ES-I3 (cell line): Measurements from ENCODE around the gene SQSTM1.
"Not testable (repeated sequence)": the region's sequence is repeated elsewhere in the genome, so short reads cannot be mapped to it uniquely, and the experiment has no call there.

Experiments
- H3K36me3 ChIP-seq: 2 replicates; pipeline ENCODE4 v1.6.1; 2013; ENCODE audit warnings: mild to moderate bottlenecking, low read length, control low read depth, moderate library complexity; ENCODE audit not compliant: insufficient read depth
- H3K4me1 ChIP-seq: 2 replicates; pipeline ENCODE4 v1.6.1; 2013; ENCODE audit warnings: mild to moderate bottlenecking, control low read depth, low read length; ENCODE audit not compliant: insufficient read depth
- H3K9ac ChIP-seq: 2 replicates; pipeline ENCODE4 v1.6.1; 2013; ENCODE audit warnings: low read depth, mild to moderate bottlenecking, low read length, moderate library complexity
- H3K9me3 ChIP-seq: 2 replicates; pipeline ENCODE4 v1.6.1; 2013; ENCODE audit warnings: mild to moderate bottlenecking, low read length, moderate library complexity; ENCODE audit not compliant: control insufficient read depth, insufficient read depth

SQSTM1 gene

DNA sequence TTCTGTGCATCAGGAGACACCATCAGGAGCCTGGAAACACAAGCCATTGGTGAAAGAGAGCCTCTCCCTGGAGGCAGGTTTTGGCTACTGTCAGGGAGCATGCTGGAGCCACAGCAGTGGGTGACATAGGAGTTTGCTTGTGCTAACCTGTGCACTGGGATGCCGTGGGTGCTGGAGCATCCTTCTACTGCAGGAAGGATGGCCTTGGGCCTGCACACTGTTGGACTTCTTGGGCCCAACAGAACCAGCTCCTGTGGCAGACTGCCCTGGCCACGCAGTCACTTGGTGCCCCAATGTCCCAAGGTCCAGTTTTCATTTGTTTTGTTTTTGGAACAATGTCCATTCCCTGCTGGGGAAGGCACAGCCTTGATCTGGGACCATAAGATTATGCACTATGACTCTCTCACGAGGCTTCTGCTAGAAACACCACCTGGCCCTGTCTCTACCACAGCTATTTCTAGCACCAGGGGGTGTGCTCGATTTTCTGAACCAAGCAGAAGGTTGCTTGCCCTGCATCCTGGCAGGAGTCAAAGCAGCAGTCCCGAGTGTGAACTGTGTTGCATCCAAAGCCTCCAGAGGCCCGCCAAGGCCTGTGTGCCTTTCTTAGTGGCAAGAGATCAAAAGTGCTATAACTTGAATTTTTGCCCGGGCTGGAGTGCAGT, 32.4 kb upstream of the SQSTM1 start:
- Histone ChIP-seq H3K9ac (no peak overlapping the region), H3K36me3 (no peaks in the 10 kb centered on the region), H3K4me1 (no peaks in the 10 kb centered on the region)

DNA sequence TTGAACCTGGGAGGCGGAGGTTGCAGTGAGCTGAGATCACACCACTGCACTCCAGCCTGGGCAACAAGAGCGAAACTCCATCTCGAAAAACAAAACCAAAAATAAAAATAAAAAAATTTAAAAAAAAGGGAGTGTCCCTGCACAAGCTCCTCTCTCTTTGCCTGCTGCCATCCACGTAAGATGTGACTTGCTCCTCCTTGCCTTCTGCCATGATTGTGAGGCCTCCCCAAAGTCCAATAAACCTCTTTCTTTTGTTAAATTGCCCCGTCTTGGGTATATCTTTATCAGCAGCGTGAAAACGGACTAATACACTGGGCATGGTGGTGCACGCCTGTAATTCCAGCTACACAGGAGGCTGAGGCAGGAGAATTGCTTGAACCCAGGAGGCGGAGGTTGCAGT, 31.4 kb upstream of the SQSTM1 start:
- H3K4me1 ChIP-seq, H3K9ac ChIP-seq, H3K9me3 ChIP-seq: not testable (repeated sequence)

More for the DNA sequence above, 32.4 kb upstream of the SQSTM1 start:
- no peaks in the 10 kb centered on the region for H3K9me3 ChIP-seq

GRCh38 chr5:179791881-179792611, 28.7 kb upstream of the SQSTM1 start:
- Histone ChIP-seq H3K9me3 (no peaks in the 10 kb centered on the region), H3K4me1 (peaks cover 6% of the 10 kb centered on the region; the same call in 1 of the 2 replicates), H3K36me3 (no peaks in the 10 kb centered on the region), H3K9ac (no peak overlapping the region)

More for the DNA sequence above, 31.4 kb upstream of the SQSTM1 start:
- not testable (repeated sequence) for H3K36me3 ChIP-seq

GRCh38 chr5:179792612-179793467, 27.9 kb upstream of the SQSTM1 start:
- Histone ChIP-seq H3K9me3 (no peaks in the 10 kb centered on the region), H3K36me3 (no peaks in the 10 kb centered on the region), H3K4me1 (peaks cover 6% of the 10 kb centered on the region; the same call in 1 of the 2 replicates), H3K9ac (no peak overlapping the region)

DNA sequence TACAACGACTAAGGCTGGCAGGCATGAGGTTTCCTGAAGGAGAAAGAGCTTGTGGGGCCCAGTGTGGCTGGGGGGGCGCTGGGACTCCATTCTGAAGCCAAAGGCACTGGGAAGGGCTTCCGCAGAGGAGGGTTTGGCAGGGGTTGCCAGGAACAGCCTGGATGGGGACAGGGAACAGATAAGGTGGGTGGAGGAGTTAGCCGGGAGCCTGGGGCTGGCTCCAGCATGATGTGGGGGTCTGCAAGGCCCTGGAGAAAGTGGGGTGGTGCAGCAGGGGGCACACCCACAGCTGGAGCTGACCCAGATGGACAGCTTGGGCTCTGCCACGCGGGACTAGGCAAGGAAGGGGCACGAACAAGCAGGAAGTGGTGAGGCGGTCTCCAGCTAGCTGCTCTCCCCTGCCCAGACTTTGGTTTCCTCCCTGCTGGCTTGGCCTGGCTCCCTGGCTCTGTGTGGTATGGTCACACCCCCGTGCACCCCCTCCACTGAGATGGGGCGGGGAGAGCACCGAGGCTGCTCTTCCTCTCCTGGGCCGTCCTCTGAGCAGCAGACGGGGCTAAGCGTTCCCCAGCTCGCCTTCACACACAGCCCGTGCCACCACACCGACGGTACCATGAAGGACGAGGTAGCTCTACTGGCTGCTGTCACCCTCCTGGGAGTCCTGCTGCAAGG, 27.1 kb upstream of the SQSTM1 start, which contains the start of gene LTC4S:
Gene LTC4S (plus strand): TSS at position 519 of the 672 bp plus-strand sequence. CDS start 95 bp downstream, at position 614.
- Histone ChIP-seq H3K36me3 (no peaks in the 10 kb centered on the region), H3K9me3 (no peaks in the 10 kb centered on the region), H3K4me1 (peaks cover 6% of the 10 kb centered on the region; the same call in 1 of the 2 replicates), H3K9ac (0 out of 2 replicates have a peak within 1 kb of the TSS, but pooled peaks have one; percentile 86)

GRCh38 chr5:179794171-179794570, 26.5 kb upstream of the SQSTM1 start:
- Histone ChIP-seq H3K9me3 (no peaks in the 10 kb centered on the region), H3K36me3 (no peaks in the 10 kb centered on the region), H3K4me1 (peaks cover 6% of the 10 kb centered on the region; the same call in 1 of the 2 replicates), H3K9ac (no peak overlapping the region)

GRCh38 chr5:179794575-179794974, 26.1 kb upstream of the SQSTM1 start:
- Histone ChIP-seq H3K36me3 (no peaks in the 10 kb centered on the region), H3K4me1 (peaks cover 6% of the 10 kb centered on the region; the same call in 1 of the 2 replicates), H3K9ac (0 out of 2 replicates have a peak overlapping the region, but pooled peaks have one; percentile 86), H3K9me3 (no peaks in the 10 kb centered on the region)

DNA sequence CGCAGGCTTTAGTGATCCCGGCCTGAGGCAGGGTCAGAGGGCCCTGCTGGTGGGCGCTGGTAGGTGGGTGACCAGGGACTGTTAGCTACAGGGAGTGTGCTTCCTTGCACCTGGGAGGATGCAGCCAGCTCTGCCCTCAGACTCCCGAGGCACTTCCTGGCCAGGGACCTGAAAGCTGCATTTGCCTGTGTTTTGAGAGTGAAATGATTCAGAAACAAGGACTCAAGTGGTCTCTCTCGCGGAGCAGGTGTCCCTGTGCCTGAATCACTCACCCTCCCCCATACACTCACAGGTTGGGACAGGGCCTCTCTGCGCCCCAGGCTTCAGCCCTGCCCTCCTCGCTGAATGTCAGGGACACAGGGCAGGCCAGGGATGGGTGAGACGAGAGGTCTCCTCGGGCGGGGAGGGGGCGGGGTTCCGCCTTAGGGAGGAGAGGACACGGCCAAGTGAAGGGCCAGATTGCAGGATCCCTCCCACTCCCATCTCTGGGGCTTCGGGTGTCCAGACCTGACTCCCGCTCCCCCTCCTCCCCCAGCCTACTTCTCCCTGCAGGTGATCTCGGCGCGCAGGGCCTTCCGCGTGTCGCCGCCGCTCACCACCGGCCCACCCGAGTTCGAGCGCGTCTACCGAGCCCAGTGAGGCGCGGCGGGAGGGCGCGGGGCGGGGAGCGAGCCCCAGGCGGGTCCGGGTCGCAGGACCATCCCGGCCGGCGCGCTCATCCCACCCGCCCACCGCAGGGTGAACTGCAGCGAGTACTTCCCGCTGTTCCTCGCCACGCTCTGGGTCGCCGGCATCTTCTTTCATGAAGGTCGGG, 25.4 kb upstream of the SQSTM1 start:
- no peaks in the 10 kb centered on the region for H3K36me3 ChIP-seq
- H3K9ac ChIP-seq = peak overlapping the region; percentile 86
- no peaks in the 10 kb centered on the region for H3K9me3 ChIP-seq
- H3K4me1 ChIP-seq = peaks cover 6% of the 10 kb centered on the region; the same call in 1 of the 2 replicates

GRCh38 chr5:179795863-179796833, 24.6 kb upstream of the SQSTM1 start:
- Histone ChIP-seq H3K36me3 (no peaks in the 10 kb centered on the region), H3K4me1 (peaks cover 6% of the 10 kb centered on the region; the same call in 1 of the 2 replicates), H3K9ac (peak overlapping the region; percentile 86), H3K9me3 (no peaks in the 10 kb centered on the region)

- Histone ChIP-seq H3K9me3 (no peaks in the 10 kb centered on the region), H3K4me1 (peaks cover 6% of the 10 kb centered on the region; the same call in 1 of the 2 replicates), H3K9ac (peak overlapping the region; percentile 86; the same call in 1 of the 2 replicates), H3K36me3 (no peaks in the 10 kb centered on the region)
These were observed 23.7 kb upstream of the SQSTM1 start for GRCh38 chr5:179796877-179797608.

- Histone ChIP-seq H3K36me3 (no peaks in the 10 kb centered on the region), H3K4me1 (peaks cover 9% of the 10 kb centered on the region; the same call in 1 of the 2 replicates), H3K9me3 (no peaks in the 10 kb centered on the region), H3K9ac (no peak overlapping the region)
These were observed 23.0 kb upstream of the SQSTM1 start for GRCh38 chr5:179797741-179798140.
